ENCODE measurements around the gene DLGAP5.

The DLGAP5 gene

DNA sequence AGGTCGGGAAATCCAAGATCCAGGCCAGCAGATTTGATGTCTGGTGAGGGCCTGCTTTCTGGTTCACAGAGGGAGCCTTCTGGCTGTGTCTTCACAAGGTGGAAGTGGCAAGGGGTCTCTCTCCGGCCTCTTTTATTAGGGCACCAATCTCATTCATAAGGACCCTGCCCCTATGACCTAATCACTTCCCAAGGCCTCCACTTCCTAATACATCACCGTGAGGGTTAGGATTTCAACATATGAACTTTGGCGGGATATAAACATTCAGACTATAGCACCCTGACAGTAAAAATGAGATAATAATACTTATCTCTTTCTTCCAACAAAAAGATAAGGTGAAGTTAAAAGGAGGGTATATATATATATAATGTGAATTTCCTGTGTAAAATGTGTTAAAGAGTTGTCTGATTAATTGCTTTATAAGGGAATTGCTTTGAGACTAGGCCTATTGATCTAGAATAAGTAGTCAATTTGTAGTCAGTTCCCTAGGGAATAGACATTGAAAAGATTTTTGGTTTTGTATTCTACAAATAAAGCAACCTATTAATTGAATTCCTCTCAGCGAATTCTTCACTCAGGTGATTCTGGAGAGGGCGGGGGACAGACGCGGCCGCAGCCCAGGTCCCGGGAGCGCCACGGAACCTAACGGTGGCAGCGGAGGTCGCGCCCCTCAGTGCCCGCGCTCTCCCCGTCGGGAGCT is 62.8 kb downstream of the DLGAP5 start:
- DNase-seq, result no peak

DNA sequence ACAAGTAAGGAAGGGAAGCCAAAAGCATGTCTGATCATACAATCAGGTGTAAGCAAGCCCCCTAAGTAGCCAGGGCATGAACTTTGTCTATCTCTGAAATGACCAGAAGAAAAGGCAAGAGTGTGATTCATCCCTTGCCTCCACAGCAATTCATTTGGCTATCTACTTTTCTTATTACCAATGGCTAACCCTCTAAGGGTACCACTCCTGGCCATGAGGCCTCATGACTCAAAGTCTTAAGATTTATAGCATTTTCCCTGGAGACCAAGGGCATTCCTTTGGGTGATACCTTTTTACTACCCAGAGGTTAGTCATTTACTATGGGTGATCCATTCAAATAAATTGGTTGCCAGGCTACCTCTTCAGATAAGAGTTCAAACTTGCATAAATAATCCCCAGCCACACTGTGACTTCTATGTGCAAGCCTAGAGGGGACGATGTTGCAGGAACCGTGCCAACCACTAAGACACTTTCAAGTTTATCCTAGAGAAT is 63.9 kb downstream of the DLGAP5 start:
- DNase-seq, result no peak

DNA sequence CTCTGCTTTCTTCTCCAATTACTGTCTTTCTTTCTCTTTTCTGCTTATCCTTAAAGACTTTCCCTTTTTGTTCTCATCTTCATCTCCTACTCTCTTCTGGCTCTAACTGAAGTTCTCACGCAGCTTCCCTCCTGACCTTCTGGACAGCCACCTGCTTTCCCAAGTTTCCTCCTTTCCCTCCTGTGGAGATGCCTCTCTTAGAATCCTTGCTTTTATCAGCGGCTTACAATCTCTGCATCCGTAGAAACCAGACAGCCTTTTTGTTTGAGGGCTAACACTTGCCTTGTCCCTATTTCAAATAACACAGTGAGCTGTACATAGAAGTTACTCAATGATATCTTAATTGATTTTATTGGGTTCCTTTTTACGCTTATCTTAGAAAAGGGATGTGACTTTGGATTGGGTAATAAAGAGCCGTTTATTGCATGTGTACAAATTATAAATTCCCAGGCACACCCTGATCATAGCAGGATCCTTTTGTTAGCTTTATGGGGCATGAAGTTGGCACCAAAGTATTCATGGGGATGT is 64.4 kb downstream of the DLGAP5 start:
- DNase-seq, result no peak

DNA sequence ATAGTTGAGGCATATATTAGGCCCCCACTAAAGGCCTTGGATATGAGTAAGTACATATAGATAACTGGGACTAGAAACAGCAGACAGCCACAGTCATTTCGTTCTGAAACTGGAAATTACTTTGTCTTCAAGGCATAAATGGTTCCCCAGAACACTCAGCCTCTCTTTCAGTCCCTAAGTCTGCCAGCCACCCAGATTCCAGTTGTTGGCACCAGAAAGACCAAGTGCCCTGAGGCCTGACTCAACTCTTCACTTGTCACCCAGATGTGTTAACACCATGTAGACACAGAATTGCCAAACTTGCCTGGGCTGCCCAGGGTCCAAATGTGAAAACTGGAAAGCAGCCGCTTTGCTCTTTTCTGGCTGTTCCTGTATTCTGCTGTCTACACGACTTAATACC is 65.4 kb downstream of the DLGAP5 start:
- DNase-seq, result no peak

DNA sequence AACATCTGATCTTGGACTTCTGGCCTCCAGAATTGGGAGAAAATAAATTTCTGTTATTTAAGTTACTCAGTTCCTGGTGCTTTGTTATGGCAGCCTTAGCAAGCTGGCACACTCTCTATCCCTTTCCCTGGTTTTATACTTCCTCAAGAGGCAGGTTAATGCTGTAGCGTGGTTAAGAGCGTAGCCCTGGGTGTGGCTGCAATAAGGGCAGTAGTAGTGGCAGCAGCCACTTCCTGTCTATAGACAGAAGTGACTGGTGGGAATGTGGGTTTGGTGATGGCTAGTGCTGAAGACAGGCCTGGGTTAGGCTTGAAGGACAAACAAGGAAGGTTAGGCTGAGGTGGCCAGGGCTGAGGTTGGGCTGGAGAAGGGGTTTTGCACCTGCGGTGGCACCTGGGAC is 66.0 kb downstream of the DLGAP5 start:
- peak; percentile 32 to 36 for DNase-seq

DNA sequence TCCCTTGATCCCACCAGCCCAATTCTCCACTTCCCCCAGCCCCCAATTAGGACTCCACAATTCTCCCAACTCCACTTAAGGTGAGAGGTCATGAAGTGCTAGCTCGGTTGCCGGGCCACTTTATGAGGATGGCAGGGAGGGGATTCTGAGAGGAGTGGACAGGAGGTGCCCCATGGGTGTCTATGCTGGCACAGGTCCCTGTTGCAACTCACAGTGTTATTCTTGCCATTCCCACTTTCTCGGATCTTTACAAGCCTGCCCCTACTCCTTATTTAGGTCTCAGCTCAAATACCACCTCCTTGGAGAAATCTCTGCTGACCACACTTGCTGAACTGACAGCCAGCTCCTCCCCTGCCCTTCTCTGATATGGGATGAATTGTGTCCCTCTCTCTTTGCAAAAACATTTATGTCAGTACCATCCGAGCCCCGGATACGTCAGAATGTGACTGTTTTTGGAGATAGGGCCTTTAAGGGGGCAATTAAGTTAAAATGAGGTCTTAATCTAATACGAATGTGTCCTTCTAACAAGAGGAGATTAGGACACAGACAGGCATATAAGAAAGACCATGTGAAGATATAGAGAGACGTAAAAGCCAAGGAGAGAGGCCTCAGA is 66.5 kb downstream of the DLGAP5 start:
- DNase-seq, result no peak

DNA sequence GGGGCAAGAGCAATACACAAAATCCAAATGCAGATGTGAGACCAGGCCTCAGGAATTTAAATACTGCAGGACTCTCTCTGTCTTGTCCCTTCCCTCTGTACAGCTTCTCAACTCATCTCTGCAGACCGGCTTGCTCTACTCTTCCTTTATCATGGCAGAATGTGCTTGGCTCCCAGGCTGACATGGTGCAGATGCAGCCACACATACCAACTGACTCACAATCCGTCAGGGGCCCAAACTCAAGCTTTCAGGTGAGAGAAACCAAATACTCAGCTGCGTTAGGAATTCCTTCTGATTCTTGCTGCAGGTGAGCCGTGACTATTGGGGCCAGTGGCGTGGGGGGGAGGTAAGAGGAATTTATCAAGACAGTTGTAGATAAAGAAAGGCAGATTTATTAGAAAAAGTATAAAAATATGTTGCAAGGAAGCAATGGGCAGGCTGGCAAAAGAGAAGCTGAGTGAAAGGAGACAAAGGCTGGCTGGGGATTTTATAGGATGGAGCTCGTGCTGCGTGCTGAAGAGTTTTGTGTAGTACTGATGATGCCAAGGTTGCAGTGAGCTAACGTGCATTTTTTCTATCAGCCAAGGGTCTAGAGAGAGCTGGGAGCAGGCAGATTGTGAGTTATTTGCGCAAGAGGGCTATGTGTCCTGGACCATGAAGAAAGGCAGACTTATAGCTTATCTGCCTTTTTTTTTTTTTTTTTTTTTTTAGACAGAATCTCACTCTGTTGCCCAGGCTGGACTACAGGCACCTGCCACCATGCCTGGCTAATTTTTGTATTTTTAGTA is 67.3 kb downstream of the DLGAP5 start:
- no peak for DNase-seq

DNA sequence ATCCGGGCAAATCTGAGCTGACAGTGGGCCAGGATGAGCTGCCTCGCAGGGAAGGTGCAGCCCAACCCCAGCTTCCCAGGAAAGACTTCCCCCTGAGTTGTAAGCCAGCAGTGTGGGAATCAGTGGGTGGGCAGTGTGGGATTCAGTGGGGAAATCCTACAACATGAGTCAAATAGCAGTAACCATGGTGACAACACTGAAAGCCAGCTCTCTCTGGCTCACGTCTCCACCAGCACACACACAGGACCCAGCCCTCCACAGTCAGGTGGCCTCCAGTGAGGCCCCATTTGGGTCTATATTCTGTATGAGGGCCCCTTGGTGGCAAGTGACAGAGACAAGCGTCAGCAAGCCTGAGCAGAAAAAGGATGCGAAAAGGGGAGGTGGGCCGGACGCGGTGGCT is 68.3 kb downstream of the DLGAP5 start:
- no peak for DNase-seq

DNA sequence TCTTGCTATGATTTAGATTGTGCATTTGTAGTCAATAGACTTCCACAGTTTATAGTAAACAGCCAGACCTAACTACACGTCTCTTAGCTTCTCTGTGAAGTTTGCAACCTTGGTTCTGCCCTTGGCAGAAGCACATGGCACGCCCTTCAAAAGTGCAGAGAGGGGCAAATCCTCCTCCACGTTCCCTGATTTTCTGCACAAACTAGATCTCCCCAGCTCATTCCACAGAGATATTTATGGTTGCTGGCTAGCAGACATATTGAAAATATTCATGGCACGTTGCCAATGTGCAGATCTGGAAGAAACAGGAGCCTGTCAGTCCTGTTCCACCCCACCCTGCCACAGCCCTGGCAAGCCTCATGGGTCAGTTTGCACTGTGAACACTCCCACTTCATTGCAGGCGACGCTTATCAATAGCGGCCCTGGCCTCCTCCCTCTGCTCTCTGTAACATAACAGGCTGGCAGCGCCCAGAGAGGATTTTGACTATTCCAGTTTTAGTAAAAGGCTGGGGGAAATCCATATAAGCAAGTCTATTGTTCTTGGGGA is 68.9 kb downstream of the DLGAP5 start:
- no peak for DNase-seq

DNA sequence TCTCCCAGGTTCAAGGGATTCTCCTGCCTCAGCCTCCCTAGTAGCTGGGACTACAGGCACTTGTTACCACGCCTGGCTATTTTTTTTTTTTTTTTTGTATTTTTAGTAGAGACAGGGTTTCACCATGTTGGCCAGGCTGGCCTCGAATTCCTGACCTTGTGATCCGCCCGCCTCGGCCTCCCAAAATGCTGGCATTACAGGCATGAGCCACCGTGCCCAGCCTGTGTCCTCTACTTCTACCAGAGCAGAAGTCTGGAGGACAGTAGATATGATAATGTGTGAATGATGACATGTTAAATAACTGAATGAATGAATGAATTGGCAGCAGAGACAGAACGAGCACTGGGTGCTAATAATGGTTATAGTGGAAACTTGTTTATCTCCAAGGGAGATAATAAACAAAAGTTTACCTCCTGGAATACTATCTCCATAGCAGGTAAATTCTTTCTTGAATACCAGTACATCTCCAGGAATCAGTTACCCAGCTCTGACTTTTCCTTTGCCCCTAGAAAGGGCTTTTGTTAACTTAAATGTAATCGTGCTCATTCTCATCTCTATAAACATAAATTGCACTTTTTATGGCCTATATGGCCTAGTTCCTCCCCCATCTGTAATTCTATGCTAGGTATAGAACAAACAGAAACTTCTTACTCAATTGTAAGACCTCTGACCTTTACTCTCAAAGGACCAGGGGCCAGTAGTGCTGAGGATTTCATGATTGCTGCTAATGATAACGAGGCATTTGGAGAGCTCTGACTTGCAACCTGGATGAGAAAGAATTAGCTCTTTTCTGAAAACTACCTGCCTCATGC is 69.6 kb downstream of the DLGAP5 start:
- DNase-seq, result no peak

DNA sequence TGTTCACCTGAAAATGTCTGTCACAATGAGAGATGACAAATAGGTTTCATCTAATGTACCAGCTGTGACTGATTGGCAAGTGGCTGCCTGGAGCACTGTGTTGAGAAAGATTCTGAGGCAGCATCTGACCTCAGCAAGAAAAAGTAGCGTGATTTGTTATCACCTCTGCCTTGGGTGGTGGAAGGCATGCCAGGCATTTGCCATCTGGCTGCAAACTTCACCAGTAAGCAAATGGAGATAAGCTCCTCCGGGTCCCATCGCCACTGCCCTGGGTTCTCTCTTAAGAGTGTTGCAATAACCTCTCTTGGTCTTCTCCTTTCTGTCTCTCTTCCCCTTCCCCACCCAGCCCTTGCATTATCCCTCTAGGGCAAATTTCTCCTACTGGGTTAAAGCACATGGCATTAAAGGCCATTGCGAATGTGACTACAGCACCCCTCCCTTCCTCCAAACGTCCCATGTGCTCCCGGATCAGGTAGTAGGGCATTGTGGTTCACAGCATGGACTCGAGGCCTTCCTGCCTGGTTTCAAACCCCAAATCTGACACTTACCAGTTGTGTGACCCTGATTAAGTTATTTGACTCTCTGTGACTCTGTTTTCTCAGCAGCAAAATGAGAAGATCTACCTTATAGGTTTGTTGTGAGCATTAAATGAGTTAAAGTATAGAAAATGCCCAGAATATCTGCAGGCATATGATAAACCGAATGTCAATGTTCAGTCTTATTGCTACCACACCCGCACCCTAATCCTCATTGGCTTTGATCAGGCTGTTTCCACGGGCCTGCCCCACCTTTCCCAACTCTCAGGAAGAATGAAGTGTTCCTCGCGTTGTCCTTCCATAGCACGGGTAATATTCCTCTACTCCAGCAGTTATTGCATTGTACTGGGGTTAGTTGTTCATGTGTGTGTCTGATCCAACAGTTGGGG is 70.6 kb downstream of the DLGAP5 start:
- peak in 1 of 2 donors; percentile 7 for DNase-seq

DNA sequence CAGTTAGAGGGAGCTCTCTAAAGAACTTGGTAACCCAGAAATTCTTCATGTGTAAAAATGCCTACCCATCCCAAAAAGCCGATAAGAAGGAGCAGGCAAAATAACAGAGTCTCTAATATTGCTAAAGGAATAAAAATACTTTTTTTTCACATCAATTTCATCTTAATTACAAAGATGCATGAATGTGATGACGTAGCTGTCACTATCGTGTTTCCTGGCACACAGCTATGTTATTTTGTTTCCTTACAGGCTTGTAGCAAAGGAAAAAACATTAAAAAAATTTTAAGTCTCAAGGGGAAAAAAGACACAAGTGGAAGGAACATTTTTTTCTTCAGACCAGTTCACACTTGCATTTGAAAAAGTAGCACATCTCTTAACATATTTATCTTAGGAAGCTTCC is 72.6 kb downstream of the DLGAP5 start:
- DNase-seq, result no peak

DNA sequence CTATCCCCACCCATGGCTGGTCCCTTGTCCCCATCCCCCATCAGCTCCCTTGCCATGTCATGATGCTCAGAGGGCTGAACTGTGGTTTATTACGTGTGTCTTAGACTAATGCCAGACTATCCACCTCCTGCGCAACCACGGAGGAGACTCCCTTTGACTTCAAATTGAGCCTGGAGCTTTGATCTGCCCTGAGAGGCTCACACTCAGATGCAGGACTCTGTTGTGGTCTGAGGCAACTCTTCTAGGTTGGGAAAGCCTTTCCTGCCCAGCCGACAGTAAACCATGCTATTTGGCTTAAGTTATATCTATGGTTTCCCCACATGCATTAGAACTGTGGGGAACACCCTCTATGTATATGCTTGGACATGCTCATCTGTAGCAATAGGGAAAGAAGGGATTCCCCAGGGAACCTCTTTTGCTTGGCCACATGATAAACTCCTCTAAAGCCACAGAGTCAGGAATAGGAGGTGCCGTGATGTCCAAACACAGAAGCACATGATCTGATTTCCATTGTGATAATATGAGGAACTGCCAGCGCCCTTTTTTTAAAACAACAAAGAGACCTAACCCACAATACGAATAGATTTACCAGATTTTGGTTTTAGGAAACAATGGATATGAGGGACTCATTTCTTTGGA is 73.5 kb downstream of the DLGAP5 start:
- peak in 1 of 2 donors; percentile 19 for DNase-seq

DNA sequence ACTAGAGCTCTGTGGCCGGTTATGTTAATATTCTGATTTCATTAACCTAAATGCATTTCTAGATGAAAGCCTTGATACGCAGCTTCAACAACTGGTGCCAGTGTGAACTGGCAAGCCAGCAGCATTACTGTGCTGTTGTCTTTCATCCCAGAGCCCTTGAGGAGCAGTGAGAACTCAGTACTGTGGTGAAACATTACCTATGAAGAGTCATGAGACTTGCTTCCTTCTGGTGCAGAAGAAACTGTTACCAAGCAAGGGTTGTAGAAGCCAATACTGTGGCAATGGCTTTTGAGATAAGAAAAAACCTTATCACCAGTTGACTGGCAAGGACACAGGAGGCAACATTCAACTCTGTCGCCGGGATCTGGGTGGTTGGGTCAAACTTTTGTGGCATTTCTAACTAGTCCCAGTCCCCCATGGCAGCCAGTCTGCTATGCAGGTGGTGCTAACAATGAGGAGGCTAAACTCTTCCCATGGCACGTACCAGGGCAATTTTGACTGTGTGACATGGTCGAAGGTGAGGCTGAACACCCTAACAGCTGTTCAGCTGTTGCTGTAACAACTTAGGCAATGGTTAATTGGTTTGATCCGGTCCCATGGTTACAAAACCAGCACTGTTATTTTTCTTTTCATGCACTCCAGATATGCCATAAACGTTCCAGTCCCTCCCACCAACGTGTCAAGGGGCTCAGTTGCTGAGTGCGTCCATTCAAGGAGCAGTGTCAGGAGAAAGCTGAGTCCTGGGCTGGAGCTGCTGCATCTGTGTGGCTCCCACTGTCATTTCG is 74.9 kb downstream of the DLGAP5 start:
- no peak for DNase-seq

DNA sequence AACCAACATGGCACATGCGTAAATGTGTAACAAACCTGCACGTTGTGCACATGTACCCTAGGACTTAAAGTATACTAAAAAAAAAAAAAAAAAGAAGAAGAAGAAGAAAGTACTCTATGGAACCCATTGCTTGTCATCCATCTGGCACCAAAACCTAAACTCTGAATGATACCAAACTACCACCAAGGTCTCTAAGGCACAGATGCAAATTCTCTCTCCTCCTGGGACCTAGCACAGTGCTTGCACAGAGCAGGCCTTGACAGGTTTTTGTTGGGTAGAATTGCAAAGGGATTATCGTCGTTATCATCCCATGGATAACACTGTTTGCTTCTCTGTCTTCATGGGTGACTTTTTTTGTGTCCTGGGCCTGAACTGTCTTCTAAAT is 75.5 kb downstream of the DLGAP5 start:
- DNase-seq, result no peak

DNA sequence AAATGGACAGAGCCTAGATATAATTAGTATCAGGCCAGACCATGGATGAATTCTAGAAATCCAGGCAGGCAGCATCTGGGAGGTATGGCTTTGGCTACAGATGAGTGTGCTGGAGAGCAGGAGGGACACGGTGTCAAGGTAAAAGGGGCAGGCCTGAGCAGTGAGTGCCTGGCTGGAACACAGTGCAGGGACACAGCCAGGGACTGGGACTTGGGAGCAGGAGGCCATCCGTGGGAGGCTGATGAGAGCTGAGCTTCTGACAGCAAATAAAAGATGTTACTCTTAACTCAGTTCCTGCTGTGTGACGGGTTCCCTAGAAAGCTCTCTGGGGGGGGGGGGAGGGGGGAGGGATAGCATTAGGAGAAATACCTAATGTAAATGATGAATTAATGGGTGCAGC is 75.9 kb downstream of the DLGAP5 start:
- no peak for DNase-seq

DNA sequence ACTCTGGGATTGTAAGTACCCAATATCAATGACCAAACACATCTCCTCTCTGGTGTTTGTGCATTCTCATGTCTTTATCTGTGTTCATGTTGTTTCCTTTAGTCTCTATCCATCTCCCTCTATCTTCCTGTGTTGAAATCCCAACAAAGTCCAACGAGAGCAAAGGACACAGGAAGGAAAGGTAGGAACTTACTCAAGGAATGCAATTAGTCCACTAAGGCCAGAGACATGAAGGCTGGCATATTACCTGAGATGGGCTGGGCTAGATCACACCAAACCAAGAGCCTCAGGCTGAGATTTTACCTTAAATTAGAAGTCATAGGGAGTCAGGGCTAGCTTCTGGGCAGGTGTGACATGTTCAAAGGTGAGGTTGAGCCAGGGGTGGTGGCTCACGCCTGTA is 76.7 kb downstream of the DLGAP5 start:
- no peak for DNase-seq

DNA sequence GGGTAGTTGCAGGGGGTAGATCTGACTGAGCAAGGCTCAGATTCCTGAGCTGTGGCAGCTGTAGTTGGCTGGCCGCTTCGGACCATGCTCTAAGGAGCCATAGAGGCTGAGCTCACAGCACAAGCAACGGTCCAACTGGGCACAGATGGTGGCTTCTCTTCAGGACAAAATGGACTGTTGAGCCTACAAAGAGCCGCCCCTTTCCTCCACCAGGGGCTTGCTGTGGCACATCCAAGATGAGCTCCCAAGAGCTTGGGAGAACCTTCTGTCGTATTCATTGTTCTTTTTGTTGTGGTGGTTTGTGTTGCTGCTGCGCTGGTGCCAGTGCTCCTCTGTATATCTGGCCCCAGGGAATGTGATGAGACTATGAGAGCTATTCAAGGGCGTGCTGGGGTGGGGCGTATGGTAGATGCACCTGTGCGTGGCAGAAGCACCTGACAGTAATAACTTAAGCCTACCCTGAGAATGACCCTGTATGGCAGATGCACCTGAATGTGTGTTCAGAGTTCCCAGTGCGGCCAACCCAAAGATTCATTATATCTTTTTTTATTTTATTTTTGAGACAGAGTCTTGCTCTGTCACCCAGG is 80.2 kb downstream of the DLGAP5 start:
- no peak for DNase-seq

DNA sequence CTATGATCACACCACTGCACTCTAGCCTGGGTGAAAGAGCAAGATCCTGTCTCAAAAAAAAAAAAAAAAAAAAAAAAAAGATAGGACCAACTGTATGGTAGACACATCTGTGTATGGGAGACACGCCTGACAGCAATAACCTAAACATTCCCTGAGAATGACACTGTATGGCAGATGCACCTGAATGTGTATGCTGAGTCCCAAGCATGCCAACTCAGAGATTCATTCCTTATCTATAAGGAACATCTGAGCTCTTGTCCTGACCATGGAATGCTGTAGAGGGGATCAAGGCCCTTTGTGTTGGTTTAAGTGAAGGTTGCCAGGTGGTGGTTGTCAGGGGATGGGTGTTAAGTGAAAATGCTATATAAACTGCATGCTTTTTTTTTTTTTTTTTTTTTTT is 81.5 kb downstream of the DLGAP5 start:
- DNase-seq, result no peak

Data from CD4-positive, alpha-beta T cell treated with Interferon alpha-2 for 1 hour (primary cell).